Measurements from ENCODE around the gene TRIM17.

DNA sequence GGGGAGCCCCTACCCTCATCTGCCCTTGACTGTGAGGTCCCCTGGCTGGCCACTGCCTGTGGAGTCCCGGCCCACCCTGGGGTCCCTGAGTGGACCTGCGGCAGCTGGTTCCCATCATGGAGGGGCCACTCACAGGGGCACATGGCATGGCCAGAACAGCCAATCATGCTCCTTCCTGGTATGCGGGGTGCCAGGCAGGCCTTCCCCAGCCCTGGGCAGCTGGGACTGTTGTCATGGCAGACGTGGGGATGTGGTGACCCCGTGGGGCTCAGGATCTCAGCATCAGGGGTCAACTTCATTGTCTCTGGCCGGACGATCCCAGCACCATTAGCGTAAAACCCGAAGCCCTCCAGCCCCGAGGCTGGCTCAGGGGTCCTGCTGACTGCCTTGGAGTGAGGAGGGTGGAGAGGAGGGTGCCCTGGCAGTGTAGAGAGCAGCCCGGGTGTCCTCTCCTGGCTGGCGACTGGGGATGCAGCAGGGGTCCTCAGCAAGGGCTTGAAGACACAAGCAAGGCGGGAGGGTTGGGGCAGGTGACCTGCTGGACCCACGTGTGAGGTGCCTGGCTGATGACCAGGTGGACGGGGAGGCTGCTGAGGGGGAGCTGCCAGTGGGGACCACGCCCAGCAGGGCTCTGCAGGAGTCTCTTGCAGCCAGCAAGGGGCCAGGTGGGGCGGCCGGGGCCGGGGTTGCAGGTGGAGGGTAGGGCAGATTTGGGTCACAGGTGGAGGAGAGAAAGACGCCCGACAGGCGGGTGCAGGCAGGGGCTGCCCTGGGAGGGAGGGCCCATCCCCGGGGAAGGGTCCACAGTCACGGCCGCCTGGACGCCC is 55.1 kb downstream of the TRIM17 start:
- TF ChIP-seq, protein P1, sequence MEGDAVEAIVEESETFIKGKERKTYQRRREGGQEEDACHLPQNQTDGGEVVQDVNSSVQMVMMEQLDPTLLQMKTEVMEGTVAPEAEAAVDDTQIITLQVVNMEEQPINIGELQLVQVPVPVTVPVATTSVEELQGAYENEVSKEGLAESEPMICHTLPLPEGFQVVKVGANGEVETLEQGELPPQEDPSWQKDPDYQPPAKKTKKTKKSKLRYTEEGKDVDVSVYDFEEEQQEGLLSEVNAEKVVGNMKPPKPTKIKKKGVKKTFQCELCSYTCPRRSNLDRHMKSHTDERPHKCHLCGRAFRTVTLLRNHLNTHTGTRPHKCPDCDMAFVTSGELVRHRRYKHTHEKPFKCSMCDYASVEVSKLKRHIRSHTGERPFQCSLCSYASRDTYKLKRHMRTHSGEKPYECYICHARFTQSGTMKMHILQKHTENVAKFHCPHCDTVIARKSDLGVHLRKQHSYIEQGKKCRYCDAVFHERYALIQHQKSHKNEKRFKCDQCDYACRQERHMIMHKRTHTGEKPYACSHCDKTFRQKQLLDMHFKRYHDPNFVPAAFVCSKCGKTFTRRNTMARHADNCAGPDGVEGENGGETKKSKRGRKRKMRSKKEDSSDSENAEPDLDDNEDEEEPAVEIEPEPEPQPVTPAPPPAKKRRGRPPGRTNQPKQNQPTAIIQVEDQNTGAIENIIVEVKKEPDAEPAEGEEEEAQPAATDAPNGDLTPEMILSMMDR (conservative IDR thresholded peaks at IDR 0.05; ENCODE audit: low read depth in 2 of 2), result no peak
- TF ChIP-seq JUNB (IDR thresholded peaks at IDR 0.05; ENCODE audit: unreplicated experiment), result no peak
- TF ChIP-seq, protein P2, sequence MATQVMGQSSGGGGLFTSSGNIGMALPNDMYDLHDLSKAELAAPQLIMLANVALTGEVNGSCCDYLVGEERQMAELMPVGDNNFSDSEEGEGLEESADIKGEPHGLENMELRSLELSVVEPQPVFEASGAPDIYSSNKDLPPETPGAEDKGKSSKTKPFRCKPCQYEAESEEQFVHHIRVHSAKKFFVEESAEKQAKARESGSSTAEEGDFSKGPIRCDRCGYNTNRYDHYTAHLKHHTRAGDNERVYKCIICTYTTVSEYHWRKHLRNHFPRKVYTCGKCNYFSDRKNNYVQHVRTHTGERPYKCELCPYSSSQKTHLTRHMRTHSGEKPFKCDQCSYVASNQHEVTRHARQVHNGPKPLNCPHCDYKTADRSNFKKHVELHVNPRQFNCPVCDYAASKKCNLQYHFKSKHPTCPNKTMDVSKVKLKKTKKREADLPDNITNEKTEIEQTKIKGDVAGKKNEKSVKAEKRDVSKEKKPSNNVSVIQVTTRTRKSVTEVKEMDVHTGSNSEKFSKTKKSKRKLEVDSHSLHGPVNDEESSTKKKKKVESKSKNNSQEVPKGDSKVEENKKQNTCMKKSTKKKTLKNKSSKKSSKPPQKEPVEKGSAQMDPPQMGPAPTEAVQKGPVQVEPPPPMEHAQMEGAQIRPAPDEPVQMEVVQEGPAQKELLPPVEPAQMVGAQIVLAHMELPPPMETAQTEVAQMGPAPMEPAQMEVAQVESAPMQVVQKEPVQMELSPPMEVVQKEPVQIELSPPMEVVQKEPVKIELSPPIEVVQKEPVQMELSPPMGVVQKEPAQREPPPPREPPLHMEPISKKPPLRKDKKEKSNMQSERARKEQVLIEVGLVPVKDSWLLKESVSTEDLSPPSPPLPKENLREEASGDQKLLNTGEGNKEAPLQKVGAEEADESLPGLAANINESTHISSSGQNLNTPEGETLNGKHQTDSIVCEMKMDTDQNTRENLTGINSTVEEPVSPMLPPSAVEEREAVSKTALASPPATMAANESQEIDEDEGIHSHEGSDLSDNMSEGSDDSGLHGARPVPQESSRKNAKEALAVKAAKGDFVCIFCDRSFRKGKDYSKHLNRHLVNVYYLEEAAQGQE (IDR thresholded peaks at IDR 0.05; ENCODE audit: unreplicated experiment), result no peak
- TF ChIP-seq EZH2 (IDR thresholded peaks at IDR 0.05; ENCODE audit: low read depth, unreplicated experiment), result no peak
- no peak for TF ChIP-seq POLR2AphosphoS5 (IDR thresholded peaks at IDR 0.05; ENCODE audit: low read depth)
- no peak for TF ChIP-seq ZNF114 (CRISPR knock-in tag; IDR thresholded peaks at IDR 0.05)
- no peak for TF ChIP-seq CREB1 (CRISPR knock-in tag; IDR thresholded peaks at IDR 0.05; ENCODE audit: low read depth)
- no peak for TF ChIP-seq EZH2phosphoT487 (IDR thresholded peaks at IDR 0.05; ENCODE audit: unreplicated experiment)
- no peak for TF ChIP-seq NANOG (IDR thresholded peaks at IDR 0.05; ENCODE audit: borderline replicate concordance)
- no peak for TF ChIP-seq STAT1 (IDR thresholded peaks at IDR 0.05; ENCODE audit: unreplicated experiment)
